ENCODE measurements around the gene RUNX2. TPM values are rescaled to one million over a fixed set of nuclear protein-coding genes. Genes with fewer than 3 reads are reported as not detected.

The RUNX2 gene
- total RNA-seq, 2 experiments from 2014 or later: 8.0 to 9.3 TPM

- DNase-seq: no peak
- POLR2A ChIA-PET: no interaction called here
- CTCF ChIA-PET: no interaction called here
- peaks cover 23% of the 10 kb centered on the region for H3K4me1 Mint-ChIP-seq (ENCODE audit: low read depth)
- H3K36me3 Mint-ChIP-seq (ENCODE audit: low read depth): peaks cover 9% of the 10 kb centered on the region
- TF ChIP-seq, protein P1, sequence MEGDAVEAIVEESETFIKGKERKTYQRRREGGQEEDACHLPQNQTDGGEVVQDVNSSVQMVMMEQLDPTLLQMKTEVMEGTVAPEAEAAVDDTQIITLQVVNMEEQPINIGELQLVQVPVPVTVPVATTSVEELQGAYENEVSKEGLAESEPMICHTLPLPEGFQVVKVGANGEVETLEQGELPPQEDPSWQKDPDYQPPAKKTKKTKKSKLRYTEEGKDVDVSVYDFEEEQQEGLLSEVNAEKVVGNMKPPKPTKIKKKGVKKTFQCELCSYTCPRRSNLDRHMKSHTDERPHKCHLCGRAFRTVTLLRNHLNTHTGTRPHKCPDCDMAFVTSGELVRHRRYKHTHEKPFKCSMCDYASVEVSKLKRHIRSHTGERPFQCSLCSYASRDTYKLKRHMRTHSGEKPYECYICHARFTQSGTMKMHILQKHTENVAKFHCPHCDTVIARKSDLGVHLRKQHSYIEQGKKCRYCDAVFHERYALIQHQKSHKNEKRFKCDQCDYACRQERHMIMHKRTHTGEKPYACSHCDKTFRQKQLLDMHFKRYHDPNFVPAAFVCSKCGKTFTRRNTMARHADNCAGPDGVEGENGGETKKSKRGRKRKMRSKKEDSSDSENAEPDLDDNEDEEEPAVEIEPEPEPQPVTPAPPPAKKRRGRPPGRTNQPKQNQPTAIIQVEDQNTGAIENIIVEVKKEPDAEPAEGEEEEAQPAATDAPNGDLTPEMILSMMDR (IDR thresholded peaks at IDR 0.05): no peak
- intact Hi-C loops (cut with micrococcal nuclease): loop anchor here (5.0 kb wide), 1 partner anchor 105 kb away; no protein-coding TSS in a partner anchor
- H3K9me3 Mint-ChIP-seq: peaks cover 3% of the 10 kb centered on the region
- no peak for ATAC-seq
- no peak overlapping the region for H3K4me3 Mint-ChIP-seq
- H3K27me3 Mint-ChIP-seq: no peaks in the 10 kb centered on the region
- H3K27ac Mint-ChIP-seq: peak overlapping the region; percentile 75
Observed at GRCh38 chr6:45607798-45608197, 279.7 kb downstream of the RUNX2 start.

GRCh38 chr6:45608252-45608913 is 280.3 kb downstream of the RUNX2 start:
- H3K4me3 Mint-ChIP-seq: no peak overlapping the region
- H3K27me3 Mint-ChIP-seq: no peaks in the 10 kb centered on the region
- H3K4me1 Mint-ChIP-seq (ENCODE audit: low read depth): peaks cover 23% of the 10 kb centered on the region
- H3K27ac Mint-ChIP-seq: peak overlapping the region; percentile 75
- ChIA-PET CTCF (no interaction called here), POLR2A (no interaction called here)
- TF ChIP-seq, protein P1 (IDR thresholded peaks at IDR 0.05): no peak
- peak; percentile 85 for ATAC-seq
- intact Hi-C loops (cut with micrococcal nuclease): loop anchor here (5.0 kb wide), 1 partner anchor 104 kb away; no protein-coding TSS in a partner anchor
- peak; percentile 44 for DNase-seq
- peaks cover 2% of the 10 kb centered on the region for H3K9me3 Mint-ChIP-seq
- peaks cover 9% of the 10 kb centered on the region for H3K36me3 Mint-ChIP-seq (ENCODE audit: low read depth)

DNA sequence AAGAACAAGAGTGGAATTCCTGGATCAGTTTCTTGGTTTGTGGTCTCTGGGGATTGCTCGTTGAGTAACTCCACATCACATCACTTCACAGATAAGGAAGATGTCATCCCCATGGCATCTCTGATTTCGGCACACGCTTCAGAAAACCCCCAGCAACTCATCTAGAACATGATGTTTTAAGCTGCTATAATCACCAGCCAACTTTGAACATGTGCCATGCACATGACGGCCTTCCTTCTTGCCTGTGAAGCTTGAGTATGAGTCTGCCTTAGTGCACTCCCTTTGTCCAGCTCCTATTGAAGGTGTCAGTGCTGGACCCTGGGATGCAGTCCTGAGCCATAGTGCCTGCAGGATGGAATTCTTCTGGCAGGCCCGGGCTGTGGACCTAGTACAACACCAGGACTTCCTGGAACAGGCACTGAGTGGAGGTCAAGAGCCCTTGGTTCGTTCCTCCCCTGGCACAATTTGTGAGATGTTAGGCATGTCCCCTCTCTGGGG is 281.1 kb downstream of the RUNX2 start:
- DNase-seq: no peak
- ChIA-PET CTCF (no interaction called here), POLR2A (no interaction called here)
- TF ChIP-seq, protein P1 (IDR thresholded peaks at IDR 0.05): no peak
- H3K36me3 Mint-ChIP-seq (ENCODE audit: low read depth): peaks cover 9% of the 10 kb centered on the region
- no peak for ATAC-seq
- intact Hi-C loops (cut with micrococcal nuclease): loop anchor here (5.0 kb wide), 1 partner anchor 103 kb away; no protein-coding TSS in a partner anchor
- no peaks in the 10 kb centered on the region for H3K9me3 Mint-ChIP-seq
- peak overlapping the region; percentile 75 for H3K27ac Mint-ChIP-seq
- H3K4me1 Mint-ChIP-seq (ENCODE audit: low read depth): peaks cover 23% of the 10 kb centered on the region
- H3K4me3 Mint-ChIP-seq: no peak overlapping the region
- H3K27me3 Mint-ChIP-seq: no peaks in the 10 kb centered on the region

DNA sequence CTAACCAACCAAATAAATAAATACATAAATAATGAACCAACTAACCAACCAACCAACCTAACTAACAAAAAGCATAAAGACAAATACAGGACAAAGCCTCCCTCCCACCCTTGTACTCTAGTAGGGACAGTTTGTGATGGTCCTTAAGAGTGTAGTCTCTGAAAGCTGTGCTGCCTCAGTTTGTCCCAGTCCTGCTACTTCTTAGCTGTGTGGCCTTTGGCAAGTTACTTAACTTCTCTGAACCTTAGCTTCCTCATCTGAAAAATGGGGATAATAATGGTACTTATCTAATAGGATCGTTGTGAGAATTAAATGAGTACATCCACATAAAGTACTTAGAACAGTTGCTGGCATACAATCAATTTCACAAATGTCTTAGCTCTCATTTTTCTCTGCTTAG is 282.2 kb downstream of the RUNX2 start:
- Mint-ChIP-seq H3K36me3 (ENCODE audit: low read depth) (peaks cover 9% of the 10 kb centered on the region), H3K4me1 (ENCODE audit: low read depth) (peaks cover 27% of the 10 kb centered on the region), H3K27ac (no peak overlapping the region), H3K9me3 (no peaks in the 10 kb centered on the region), H3K27me3 (no peaks in the 10 kb centered on the region), H3K4me3 (no peak overlapping the region)
- TF ChIP-seq, protein P1 (IDR thresholded peaks at IDR 0.05): no peak
- no peak for DNase-seq
- intact Hi-C loops (cut with micrococcal nuclease): no loop called here
- CTCF ChIA-PET: interaction anchor here (1.4 to 1.6 kb wide), 2 partner anchors 12 to 18 kb away, joined by 3 read pairs; no protein-coding TSS in a partner anchor
- POLR2A ChIA-PET: interaction anchor here (0.8 to 0.9 kb wide), 2 partner anchors 15 to 25 kb away, joined by 3 read pairs; no protein-coding TSS in a partner anchor
- no peak for ATAC-seq

DNA sequence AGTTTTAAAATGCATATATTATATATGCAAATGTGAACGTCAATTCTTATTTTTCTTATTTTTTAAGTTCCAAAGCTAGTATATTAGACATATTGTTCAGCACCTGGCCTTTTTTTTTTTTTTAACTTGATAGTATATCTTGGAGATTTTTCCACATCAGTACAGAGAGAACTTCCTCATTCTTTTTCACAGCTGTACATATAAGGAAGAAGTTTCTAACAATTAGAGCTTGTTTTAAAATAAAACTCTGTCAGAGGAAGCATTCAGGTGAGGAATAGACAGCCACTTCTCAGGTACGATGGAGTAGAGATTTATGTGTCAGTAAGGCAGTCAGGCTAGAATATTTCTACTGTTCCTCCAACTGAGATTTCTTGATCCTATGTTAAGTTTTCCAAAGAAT is 282.7 kb downstream of the RUNX2 start:
- Mint-ChIP-seq H3K36me3 (ENCODE audit: low read depth) (peaks cover 9% of the 10 kb centered on the region), H3K27ac (no peak overlapping the region), H3K9me3 (no peaks in the 10 kb centered on the region), H3K4me3 (no peak overlapping the region), H3K27me3 (no peaks in the 10 kb centered on the region), H3K4me1 (ENCODE audit: low read depth) (peaks cover 28% of the 10 kb centered on the region)
- intact Hi-C loops (cut with micrococcal nuclease): no loop called here
- ATAC-seq (no peak), DNase-seq (no peak)
- ChIA-PET POLR2A (interaction anchor here (0.9 to 1.4 kb wide), 2 partner anchors 15 kb away, joined by 3 read pairs; no protein-coding TSS in a partner anchor), CTCF (interaction anchor here (1.4 to 1.6 kb wide), 2 partner anchors 12 to 18 kb away, joined by 3 read pairs; no protein-coding TSS in a partner anchor)
- TF ChIP-seq, protein P1 (IDR thresholded peaks at IDR 0.05): no peak
